ENCODE measurements around the gene RHEB. TPM values are rescaled to one million over a fixed set of nuclear protein-coding genes. Genes with fewer than 3 reads are reported as not detected.

RHEB gene
- total RNA-seq, 1 donor from 2014 or later, result 113 TPM

DNA sequence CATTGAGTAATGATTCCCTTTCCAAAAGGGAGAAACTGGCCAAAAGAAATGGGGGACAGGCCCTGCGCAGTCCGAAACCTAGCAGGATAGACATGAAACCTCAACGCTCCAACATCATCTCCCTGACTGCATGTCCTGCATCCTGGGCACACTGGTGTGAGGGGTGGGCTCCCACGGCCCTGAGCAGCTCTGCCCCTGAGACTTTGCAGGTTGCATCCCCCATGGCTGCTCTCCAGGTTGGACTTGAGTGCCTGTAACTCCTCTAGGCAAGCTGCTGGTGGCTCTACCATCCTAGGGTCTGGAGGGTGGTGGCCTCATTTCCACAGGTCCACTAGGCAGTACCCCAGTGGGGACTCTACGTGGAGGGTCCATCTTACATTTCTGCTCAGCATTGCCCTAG, 63.4 kb downstream of the RHEB start:
- TF ChIP-seq, protein P1, sequence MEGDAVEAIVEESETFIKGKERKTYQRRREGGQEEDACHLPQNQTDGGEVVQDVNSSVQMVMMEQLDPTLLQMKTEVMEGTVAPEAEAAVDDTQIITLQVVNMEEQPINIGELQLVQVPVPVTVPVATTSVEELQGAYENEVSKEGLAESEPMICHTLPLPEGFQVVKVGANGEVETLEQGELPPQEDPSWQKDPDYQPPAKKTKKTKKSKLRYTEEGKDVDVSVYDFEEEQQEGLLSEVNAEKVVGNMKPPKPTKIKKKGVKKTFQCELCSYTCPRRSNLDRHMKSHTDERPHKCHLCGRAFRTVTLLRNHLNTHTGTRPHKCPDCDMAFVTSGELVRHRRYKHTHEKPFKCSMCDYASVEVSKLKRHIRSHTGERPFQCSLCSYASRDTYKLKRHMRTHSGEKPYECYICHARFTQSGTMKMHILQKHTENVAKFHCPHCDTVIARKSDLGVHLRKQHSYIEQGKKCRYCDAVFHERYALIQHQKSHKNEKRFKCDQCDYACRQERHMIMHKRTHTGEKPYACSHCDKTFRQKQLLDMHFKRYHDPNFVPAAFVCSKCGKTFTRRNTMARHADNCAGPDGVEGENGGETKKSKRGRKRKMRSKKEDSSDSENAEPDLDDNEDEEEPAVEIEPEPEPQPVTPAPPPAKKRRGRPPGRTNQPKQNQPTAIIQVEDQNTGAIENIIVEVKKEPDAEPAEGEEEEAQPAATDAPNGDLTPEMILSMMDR (IDR thresholded peaks at IDR 0.05; ENCODE audit: borderline replicate concordance), result no peak
- Histone ChIP-seq H3K36me3 (no peaks in the 10 kb centered on the region), H3K27me3 (ENCODE audit: low read depth) (no peaks in the 10 kb centered on the region), H3K27ac (replicated peaks) (no peak overlapping the region), H3K9me3 (replicated peaks) (no peaks in the 10 kb centered on the region), H3K4me3 (no peak overlapping the region), H3K4me1 (peaks cover 25% of the 10 kb centered on the region)
- no peak for DNase-seq
- intact Hi-C loops (cut with micrococcal nuclease), result no loop called here

DNA sequence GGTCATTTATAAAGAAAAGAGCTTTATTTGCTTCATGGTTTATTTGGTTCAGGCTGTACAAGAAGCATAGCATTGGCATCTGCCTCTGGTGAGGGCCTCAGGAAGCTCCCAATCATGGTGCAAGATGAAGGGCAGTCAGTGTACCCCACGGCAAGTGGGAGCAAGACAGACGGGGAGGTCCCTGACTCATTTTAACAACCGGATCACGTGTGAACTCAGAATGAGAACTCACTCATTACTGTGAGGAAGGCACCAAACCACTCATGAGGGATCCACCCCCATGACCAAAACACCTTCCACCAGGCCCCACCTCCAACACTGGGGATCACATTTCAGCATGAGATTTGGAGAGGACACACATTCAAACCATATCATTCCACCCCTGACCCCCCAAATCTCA, 64.0 kb downstream of the RHEB start:
- no peak for DNase-seq
- Histone ChIP-seq H3K4me1 (peaks cover 19% of the 10 kb centered on the region), H3K27ac (replicated peaks) (no peak overlapping the region), H3K4me3 (no peak overlapping the region), H3K36me3 (no peaks in the 10 kb centered on the region), H3K9me3 (replicated peaks) (no peaks in the 10 kb centered on the region), H3K27me3 (ENCODE audit: low read depth) (no peaks in the 10 kb centered on the region)
- TF ChIP-seq, protein P1 (IDR thresholded peaks at IDR 0.05; ENCODE audit: borderline replicate concordance), result no peak
- intact Hi-C loops (cut with micrococcal nuclease), result no loop called here

DNA sequence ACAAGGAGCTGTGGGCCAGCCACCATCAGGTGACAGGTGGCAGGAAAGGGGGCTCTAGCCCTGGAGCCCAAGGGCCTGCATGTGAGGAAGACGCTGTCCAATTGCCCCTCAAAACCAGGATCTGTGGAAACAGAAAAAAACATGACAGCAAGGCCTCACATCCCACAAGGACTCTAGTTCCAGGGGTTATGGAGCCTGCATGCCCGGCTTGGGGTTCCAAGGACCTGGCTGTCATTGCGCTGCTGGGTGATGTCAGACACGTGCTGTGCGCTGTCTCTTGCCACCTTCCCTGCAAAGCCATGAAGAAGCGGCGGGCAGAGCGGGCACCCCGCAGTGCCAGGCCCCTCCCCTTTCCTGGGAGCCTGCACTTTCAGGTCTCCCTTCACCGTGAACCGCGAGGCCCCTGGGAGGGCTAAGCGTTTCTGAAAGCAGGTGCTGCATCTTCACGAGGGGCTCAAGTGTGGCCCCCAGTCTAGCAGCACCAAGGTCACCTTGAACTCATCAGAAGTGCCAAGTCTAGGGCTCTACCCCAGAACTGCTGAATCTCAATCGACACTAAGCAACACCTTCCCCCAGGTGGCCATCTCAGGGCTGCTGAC, 64.7 kb downstream of the RHEB start:
- Histone ChIP-seq H3K9me3 (replicated peaks) (no peaks in the 10 kb centered on the region), H3K36me3 (no peaks in the 10 kb centered on the region), H3K27me3 (ENCODE audit: low read depth) (no peaks in the 10 kb centered on the region), H3K4me3 (no peak overlapping the region), H3K4me1 (peaks cover 12% of the 10 kb centered on the region), H3K27ac (replicated peaks) (no peak overlapping the region)
- no peak for DNase-seq
- intact Hi-C loops (cut with micrococcal nuclease), result no loop called here
- TF ChIP-seq, protein P1 (IDR thresholded peaks at IDR 0.05; ENCODE audit: borderline replicate concordance), result no peak

DNA sequence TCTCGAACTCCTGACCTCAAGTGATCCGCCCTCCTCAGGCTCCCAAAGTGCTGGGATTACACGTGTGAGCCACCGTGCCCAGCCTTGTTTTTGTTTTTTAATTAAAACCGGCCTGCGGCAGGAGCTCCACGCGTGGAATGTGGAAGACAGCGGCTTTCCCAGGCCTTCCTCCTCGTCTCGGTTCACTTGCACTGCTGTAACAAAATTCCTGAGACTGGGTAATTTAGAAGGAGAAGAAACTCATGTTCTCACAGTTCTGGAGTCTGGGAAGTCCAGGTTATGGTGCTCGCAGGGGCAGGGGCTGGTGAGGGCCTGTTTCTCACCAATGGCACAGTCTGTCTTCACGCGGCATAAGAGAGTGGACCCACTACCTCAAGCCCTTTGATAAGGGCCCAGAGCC, 65.4 kb downstream of the RHEB start:
- intact Hi-C loops (cut with micrococcal nuclease), result no loop called here
- no peak for DNase-seq
- Histone ChIP-seq H3K27me3 (ENCODE audit: low read depth) (no peaks in the 10 kb centered on the region), H3K36me3 (no peaks in the 10 kb centered on the region), H3K4me3 (no peak overlapping the region), H3K27ac (replicated peaks) (no peak overlapping the region), H3K9me3 (replicated peaks) (no peaks in the 10 kb centered on the region), H3K4me1 (peaks cover 5% of the 10 kb centered on the region)
- TF ChIP-seq, protein P1 (IDR thresholded peaks at IDR 0.05; ENCODE audit: borderline replicate concordance), result no peak

DNA sequence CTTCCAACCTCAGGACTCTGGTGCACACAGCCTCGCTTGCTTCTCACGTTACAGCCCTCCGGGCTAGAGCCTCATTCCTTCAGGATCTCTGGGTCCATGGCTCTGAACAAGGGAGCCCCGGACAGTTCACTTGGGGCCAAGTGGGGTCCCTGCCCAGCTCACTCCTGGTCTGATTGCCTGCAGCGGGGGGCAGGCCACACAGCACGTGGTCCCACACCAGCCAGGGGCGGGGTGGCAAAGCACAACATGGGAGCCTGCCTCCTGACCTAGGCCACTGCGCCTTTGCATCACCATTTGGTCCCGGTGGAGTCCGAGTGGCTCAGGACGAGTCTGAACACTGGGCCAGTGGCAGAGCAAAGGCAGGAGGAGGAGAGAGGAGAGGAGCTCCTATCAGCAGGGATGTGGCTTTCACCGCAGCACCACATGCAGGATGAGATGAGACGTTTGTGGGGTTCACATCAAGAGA, 66.3 kb downstream of the RHEB start:
- Histone ChIP-seq H3K4me1 (peaks cover 4% of the 10 kb centered on the region), H3K36me3 (no peaks in the 10 kb centered on the region), H3K27me3 (ENCODE audit: low read depth) (no peaks in the 10 kb centered on the region), H3K9me3 (replicated peaks) (no peaks in the 10 kb centered on the region), H3K4me3 (no peak overlapping the region), H3K27ac (replicated peaks) (no peak overlapping the region)
- TF ChIP-seq, protein P1 (IDR thresholded peaks at IDR 0.05; ENCODE audit: borderline replicate concordance), result no peak
- DNase-seq, result no peak
- intact Hi-C loops (cut with micrococcal nuclease), result no loop called here

All from left ventricle myocardium inferior (tissue), 1 donor.